Endothelial cell of hepatic sinusoid (primary cell): ENCODE results near the gene CNTFR.

Experiments
- in situ Hi-C: cut with HindIII; loops from 2 replicates; pipeline ENCODE4 v1.10.0; 2017; ENCODE audit warnings: low sequenced_read_pairs

The CNTFR gene

GRCh38 chr9:34620061-34620994, 30.8 kb upstream of the CNTFR start, which contains the start of gene DCTN3:
Gene DCTN3 (minus strand): TSS chr9:34620495. CDS start chr9:34620464, 31 bp downstream.
- in situ Hi-C loops = no loop called here

GRCh38 chr9:34615132-34615531, 25.6 kb upstream of the CNTFR start:
- in situ Hi-C loops = loop anchor here (5.0 kb wide), 1 partner anchor 168 kb away; no protein-coding TSS in a partner anchor

GRCh38 chr9:34612788-34613390, 23.4 kb upstream of the CNTFR start:
- in situ Hi-C loops = no loop called here

GRCh38 chr9:34611811-34612787, 22.6 kb upstream of the CNTFR start, which contains the start of gene RPP25L:
Gene RPP25L (minus strand): TSS chr9:34612097. CDS start chr9:34611296, 801 bp downstream.
- in situ Hi-C loops = no loop called here

- in situ Hi-C loops = no loop called here
These were observed 21.8 kb upstream of the CNTFR start for GRCh38 chr9:34611251-34611810.

GRCh38 chr9:34610434-34611206, 21.1 kb upstream of the CNTFR start:
- in situ Hi-C loops = no loop called here

- in situ Hi-C loops = no loop called here
These were observed 17.8 kb upstream of the CNTFR start for GRCh38 chr9:34607331-34607730.

GRCh38 chr9:34606905-34607304, 17.4 kb upstream of the CNTFR start:
- in situ Hi-C loops = no loop called here

GRCh38 chr9:34606190-34606589, 16.7 kb upstream of the CNTFR start:
- in situ Hi-C loops = no loop called here

- in situ Hi-C loops = no loop called here
These were observed 14.2 kb upstream of the CNTFR start for GRCh38 chr9:34603610-34604231.

- in situ Hi-C loops = no loop called here
These were observed 12.5 kb upstream of the CNTFR start for GRCh38 chr9:34601937-34602573.

GRCh38 chr9:34600908-34601307, 11.4 kb upstream of the CNTFR start:
- in situ Hi-C loops = no loop called here

GRCh38 chr9:34599546-34599945, 10.0 kb upstream of the CNTFR start:
- in situ Hi-C loops = no loop called here

GRCh38 chr9:34594177-34594576, 4.7 kb upstream of the CNTFR start:
- in situ Hi-C loops = no loop called here

- in situ Hi-C loops = no loop called here
These were observed 3.5 kb upstream of the CNTFR start for GRCh38 chr9:34592895-34593601.

GRCh38 chr9:34591917-34592866, 2.7 kb upstream of the CNTFR start:
- in situ Hi-C loops = no loop called here
